Measurements from ENCODE around the gene ORC4. TPM values are rescaled to one million over a fixed set of nuclear protein-coding genes. Genes with fewer than 3 reads are reported as not detected.

Gene ORC4
- polyA plus RNA-seq, 1 donor (not counting 4 experiments of a cell fraction or from before 2014, with no cell fraction given), result 62.4 TPM

GRCh38 chr2:147980940-147981528, 39.5 kb downstream of the ORC4 start:
- no peak overlapping the region for H3K4me2 ChIP-seq (ENCODE audit: control insufficient read depth, extremely low read depth, insufficient read depth, low read depth, low read length)
- FAIRE-seq (no peak), DNase-seq (ENCODE audit: low read depth, low spot score) (no peak)
- no peaks in the 10 kb centered on the region for H4K20me1 ChIP-seq (ENCODE audit: control insufficient read depth, extremely low read depth, insufficient read depth, low read length)
- H3K36me3 ChIP-seq (ENCODE audit: control insufficient read depth in 2 of 2, extremely low read depth in 1 of 2, insufficient read depth in 2 of 2, low read length in 2 of 2), result no peaks in the 10 kb centered on the region
- H2AFZ ChIP-seq (ENCODE audit: control insufficient read depth, low read length), result no peak overlapping the region
- no peak for TF ChIP-seq EZH2 (IDR thresholded peaks at IDR 0.05; ENCODE audit: low read length)
- TF ChIP-seq, protein P1, sequence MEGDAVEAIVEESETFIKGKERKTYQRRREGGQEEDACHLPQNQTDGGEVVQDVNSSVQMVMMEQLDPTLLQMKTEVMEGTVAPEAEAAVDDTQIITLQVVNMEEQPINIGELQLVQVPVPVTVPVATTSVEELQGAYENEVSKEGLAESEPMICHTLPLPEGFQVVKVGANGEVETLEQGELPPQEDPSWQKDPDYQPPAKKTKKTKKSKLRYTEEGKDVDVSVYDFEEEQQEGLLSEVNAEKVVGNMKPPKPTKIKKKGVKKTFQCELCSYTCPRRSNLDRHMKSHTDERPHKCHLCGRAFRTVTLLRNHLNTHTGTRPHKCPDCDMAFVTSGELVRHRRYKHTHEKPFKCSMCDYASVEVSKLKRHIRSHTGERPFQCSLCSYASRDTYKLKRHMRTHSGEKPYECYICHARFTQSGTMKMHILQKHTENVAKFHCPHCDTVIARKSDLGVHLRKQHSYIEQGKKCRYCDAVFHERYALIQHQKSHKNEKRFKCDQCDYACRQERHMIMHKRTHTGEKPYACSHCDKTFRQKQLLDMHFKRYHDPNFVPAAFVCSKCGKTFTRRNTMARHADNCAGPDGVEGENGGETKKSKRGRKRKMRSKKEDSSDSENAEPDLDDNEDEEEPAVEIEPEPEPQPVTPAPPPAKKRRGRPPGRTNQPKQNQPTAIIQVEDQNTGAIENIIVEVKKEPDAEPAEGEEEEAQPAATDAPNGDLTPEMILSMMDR (optimal IDR thresholded peaks at IDR 0.05 in 1 of 3, IDR thresholded peaks at IDR 0.05 in 1 of 3, conservative IDR thresholded peaks at IDR 0.05 in 1 of 3; ENCODE audit: extremely low read depth in 1 of 3, insufficient read depth in 2 of 3, low read length in 3 of 3), result no peak
- H3K27me3 ChIP-seq (ENCODE audit: control insufficient read depth, extremely low read depth, insufficient read depth, low read length), result no peaks in the 10 kb centered on the region
- H3K9me1 ChIP-seq (ENCODE audit: control insufficient read depth, extremely low read depth, insufficient read depth, low read length), result no peaks in the 10 kb centered on the region
- no peaks in the 10 kb centered on the region for H3K9me3 ChIP-seq (ENCODE audit: control insufficient read depth, low read depth, low read length)
- peaks cover 45% of the 10 kb centered on the region for H3K79me2 ChIP-seq (ENCODE audit: control insufficient read depth, insufficient read depth, low read length)
- no peak overlapping the region for H3K9ac ChIP-seq (ENCODE audit: control insufficient read depth, extremely low read depth, insufficient read depth, low read length)
- no peaks in the 10 kb centered on the region for H3K4me1 ChIP-seq (ENCODE audit: control insufficient read depth, extremely low read depth, insufficient read depth, low read length)
- no peak overlapping the region for H3K4me3 ChIP-seq (ENCODE audit: control insufficient read depth in 2 of 3, extremely low read depth in 1 of 3, insufficient read depth in 2 of 3, low read depth in 1 of 3, low read length in 3 of 3)
- dilution Hi-C loops (cut with MboI; ENCODE audit: extremely low pct_ligation_motif_present, low sequenced_read_pairs), result no loop called here
- no peak overlapping the region for H3K27ac ChIP-seq (ENCODE audit: control insufficient read depth, insufficient read depth, low read length)

- no peaks in the 10 kb centered on the region for H3K36me3 ChIP-seq (ENCODE audit: control insufficient read depth in 2 of 2, extremely low read depth in 1 of 2, insufficient read depth in 2 of 2, low read length in 2 of 2)
- no peaks in the 10 kb centered on the region for H3K4me1 ChIP-seq (ENCODE audit: control insufficient read depth, extremely low read depth, insufficient read depth, low read length)
- no peaks in the 10 kb centered on the region for H3K27me3 ChIP-seq (ENCODE audit: control insufficient read depth, extremely low read depth, insufficient read depth, low read length)
- H3K9ac ChIP-seq (ENCODE audit: control insufficient read depth, extremely low read depth, insufficient read depth, low read length), result no peak overlapping the region
- DNase-seq (ENCODE audit: low read depth, low spot score) (no peak), FAIRE-seq (no peak)
- H3K9me3 ChIP-seq (ENCODE audit: control insufficient read depth, low read depth, low read length), result no peaks in the 10 kb centered on the region
- dilution Hi-C loops (cut with MboI; ENCODE audit: extremely low pct_ligation_motif_present, low sequenced_read_pairs), result no loop called here
- no peak overlapping the region for H3K4me2 ChIP-seq (ENCODE audit: control insufficient read depth, extremely low read depth, insufficient read depth, low read depth, low read length)
- H3K9me1 ChIP-seq (ENCODE audit: control insufficient read depth, extremely low read depth, insufficient read depth, low read length), result no peaks in the 10 kb centered on the region
- TF ChIP-seq, protein P1 (optimal IDR thresholded peaks at IDR 0.05 in 1 of 3, IDR thresholded peaks at IDR 0.05 in 1 of 3, conservative IDR thresholded peaks at IDR 0.05 in 1 of 3; ENCODE audit: extremely low read depth in 1 of 3, insufficient read depth in 2 of 3, low read length in 3 of 3), result no peak
- TF ChIP-seq EZH2 (IDR thresholded peaks at IDR 0.05; ENCODE audit: low read length), result no peak
- peaks cover 27% of the 10 kb centered on the region for H3K79me2 ChIP-seq (ENCODE audit: control insufficient read depth, insufficient read depth, low read length)
- no peak overlapping the region for H3K27ac ChIP-seq (ENCODE audit: control insufficient read depth, insufficient read depth, low read length)
- no peaks in the 10 kb centered on the region for H4K20me1 ChIP-seq (ENCODE audit: control insufficient read depth, extremely low read depth, insufficient read depth, low read length)
- H3K4me3 ChIP-seq (ENCODE audit: control insufficient read depth in 2 of 3, extremely low read depth in 1 of 3, insufficient read depth in 2 of 3, low read depth in 1 of 3, low read length in 3 of 3), result no peak overlapping the region
- no peak overlapping the region for H2AFZ ChIP-seq (ENCODE audit: control insufficient read depth, low read length)
Measured at GRCh38 chr2:147977679-147978078, 42.9 kb downstream of the ORC4 start.

Data from keratinocyte (primary cell).